ENCODE results near the gene KCNT2. TPM values are rescaled to one million over a fixed set of nuclear protein-coding genes. Genes with fewer than 3 reads are reported as not detected.
"Not testable (repeated sequence)": the region's sequence is repeated elsewhere in the genome, so short reads cannot be mapped to it uniquely, and the experiment has no call there.

The KCNT2 gene
- total and polyA plus RNA-seq, 5 donors from 2014 or later, result not detected

GRCh38 chr1:196510451-196510850 is 97.8 kb downstream of the KCNT2 start:
- Mint-ChIP-seq H3K4me3 (no peak overlapping the region), H3K27ac (no peak overlapping the region), H3K36me3 (no peaks in the 10 kb centered on the region), H3K9me3 (peaks cover 0 to 10% (median 0%) of the 10 kb centered on the region in 7 donors), H3K4me1 (no peaks in the 10 kb centered on the region), H3K27me3 (no peaks in the 10 kb centered on the region)
- no peak overlapping the region for H3K27ac ChIP-seq (ENCODE audit: insufficient read depth, low read length, poor library complexity, severe bottlenecking)
- no peaks in the 10 kb centered on the region for H3K4me1 ChIP-seq (ENCODE audit: control insufficient read depth, insufficient read depth, low read length, poor library complexity, severe bottlenecking)
- no peaks in the 10 kb centered on the region for H3K36me3 ChIP-seq (ENCODE audit: control insufficient read depth, insufficient read depth, low read length)
- DNase-seq (no peak), ATAC-seq (ENCODE audit: low read depth in 2 of 2) (no peak)
- no peak overlapping the region for H3K4me3 ChIP-seq (ENCODE audit: low read depth, low read length)
- no peaks in the 10 kb centered on the region for H3K9me3 ChIP-seq (ENCODE audit: control insufficient read depth in 2 of 2, low read length in 2 of 2)
- H3K27me3 ChIP-seq (ENCODE audit: control insufficient read depth, insufficient read depth, low read length), result no peaks in the 10 kb centered on the region

GRCh38 chr1:196504224-196504623 is 104.0 kb downstream of the KCNT2 start:
- not testable (repeated sequence) for DNase-seq; H3K27ac Mint-ChIP-seq; H3K9me3 ChIP-seq (ENCODE audit: control insufficient read depth in 2 of 2, low read length in 2 of 2); H3K27ac ChIP-seq (ENCODE audit: insufficient read depth, low read length, poor library complexity, severe bottlenecking); H3K4me1 Mint-ChIP-seq; H3K27me3 Mint-ChIP-seq; H3K9me3 Mint-ChIP-seq; H3K4me1 ChIP-seq (ENCODE audit: control insufficient read depth, insufficient read depth, low read length, poor library complexity, severe bottlenecking); H3K4me3 Mint-ChIP-seq; ATAC-seq (ENCODE audit: low read depth in 2 of 2); H3K36me3 ChIP-seq (ENCODE audit: control insufficient read depth, insufficient read depth, low read length); H3K4me3 ChIP-seq (ENCODE audit: low read depth, low read length); H3K36me3 Mint-ChIP-seq; H3K27me3 ChIP-seq (ENCODE audit: control insufficient read depth, insufficient read depth, low read length)

- Mint-ChIP-seq H3K27me3 (no peaks in the 10 kb centered on the region), H3K4me1 (no peaks in the 10 kb centered on the region), H3K9me3 (peaks cover 0 to 6% (median 1%) of the 10 kb centered on the region in 7 donors), H3K27ac (no peak overlapping the region), H3K36me3 (no peaks in the 10 kb centered on the region), H3K4me3 (no peak overlapping the region)
- no peak overlapping the region for H3K4me3 ChIP-seq (ENCODE audit: low read depth, low read length)
- H3K36me3 ChIP-seq (ENCODE audit: control insufficient read depth, insufficient read depth, low read length), result no peaks in the 10 kb centered on the region
- H3K27me3 ChIP-seq (ENCODE audit: control insufficient read depth, insufficient read depth, low read length), result no peaks in the 10 kb centered on the region
- H3K9me3 ChIP-seq (ENCODE audit: control insufficient read depth in 2 of 2, low read length in 2 of 2), result no peaks in the 10 kb centered on the region
- DNase-seq, result no peak
- no peak overlapping the region for H3K27ac ChIP-seq (ENCODE audit: insufficient read depth, low read length, poor library complexity, severe bottlenecking)
- ATAC-seq (ENCODE audit: low read depth in 2 of 2), result no peak
- H3K4me1 ChIP-seq (ENCODE audit: control insufficient read depth, insufficient read depth, low read length, poor library complexity, severe bottlenecking), result no peaks in the 10 kb centered on the region
Observed at GRCh38 chr1:196502437-196502836, 105.8 kb downstream of the KCNT2 start.

- Histone ChIP-seq H3K4me3 (ENCODE audit: low read depth, low read length) (no peak overlapping the region), H3K4me1 (ENCODE audit: control insufficient read depth, insufficient read depth, low read length, poor library complexity, severe bottlenecking) (no peaks in the 10 kb centered on the region), H3K27ac (ENCODE audit: insufficient read depth, low read length, poor library complexity, severe bottlenecking) (no peak overlapping the region), H3K9me3 (ENCODE audit: control insufficient read depth in 2 of 2, low read length in 2 of 2) (no peaks in the 10 kb centered on the region), H3K27me3 (ENCODE audit: control insufficient read depth, insufficient read depth, low read length) (no peaks in the 10 kb centered on the region), H3K36me3 (ENCODE audit: control insufficient read depth, insufficient read depth, low read length) (no peaks in the 10 kb centered on the region)
- H3K27me3 Mint-ChIP-seq, result no peaks in the 10 kb centered on the region
- H3K4me3 Mint-ChIP-seq, result no peak overlapping the region
- peaks cover 0 to 6% (median 1%) of the 10 kb centered on the region in 7 donors for H3K9me3 Mint-ChIP-seq
- no peaks in the 10 kb centered on the region for H3K4me1 Mint-ChIP-seq
- no peak for DNase-seq
- H3K36me3 Mint-ChIP-seq, result no peaks in the 10 kb centered on the region
- no peak overlapping the region for H3K27ac Mint-ChIP-seq
- no peak for ATAC-seq (ENCODE audit: low read depth in 2 of 2)
Observed at GRCh38 chr1:196501760-196502428, 106.3 kb downstream of the KCNT2 start.

GRCh38 chr1:196497817-196498216 is 110.4 kb downstream of the KCNT2 start:
- ATAC-seq (ENCODE audit: low read depth in 2 of 2), result no peak
- H3K36me3 ChIP-seq (ENCODE audit: control insufficient read depth, insufficient read depth, low read length), result no peaks in the 10 kb centered on the region
- no peaks in the 10 kb centered on the region for H3K36me3 Mint-ChIP-seq

GRCh38 chr1:196494766-196495165 is 113.5 kb downstream of the KCNT2 start:
- H3K27me3 Mint-ChIP-seq, result no peaks in the 10 kb centered on the region
- no peaks in the 10 kb centered on the region for H3K27me3 ChIP-seq (ENCODE audit: control insufficient read depth, insufficient read depth, low read length)

More at GRCh38 chr1:196497817-196498216, 110.4 kb downstream of the KCNT2 start:
- Histone ChIP-seq H3K9me3 (ENCODE audit: control insufficient read depth in 2 of 2, low read length in 2 of 2) (no peaks in the 10 kb centered on the region), H3K4me3 (ENCODE audit: low read depth, low read length) (no peak overlapping the region), H3K4me1 (ENCODE audit: control insufficient read depth, insufficient read depth, low read length, poor library complexity, severe bottlenecking) (no peaks in the 10 kb centered on the region), H3K27me3 (ENCODE audit: control insufficient read depth, insufficient read depth, low read length) (no peaks in the 10 kb centered on the region), H3K27ac (ENCODE audit: insufficient read depth, low read length, poor library complexity, severe bottlenecking) (no peak overlapping the region)
- H3K27ac Mint-ChIP-seq, result no peak overlapping the region
- no peak for DNase-seq
- no peaks in the 10 kb centered on the region for H3K27me3 Mint-ChIP-seq
- peaks cover 0 to 12% (median 1%) of the 10 kb centered on the region in 7 donors for H3K9me3 Mint-ChIP-seq
- H3K4me1 Mint-ChIP-seq, result no peaks in the 10 kb centered on the region
- no peak overlapping the region for H3K4me3 Mint-ChIP-seq

GRCh38 chr1:196493881-196494280 is 114.4 kb downstream of the KCNT2 start:
- DNase-seq, result no peak
- Mint-ChIP-seq H3K4me1 (no peaks in the 10 kb centered on the region), H3K36me3 (no peaks in the 10 kb centered on the region), H3K27ac (no peak overlapping the region), H3K9me3 (peaks cover 0 to 7% (median 0%) of the 10 kb centered on the region in 7 donors), H3K27me3 (no peaks in the 10 kb centered on the region), H3K4me3 (no peak overlapping the region)
- no peaks in the 10 kb centered on the region for H3K36me3 ChIP-seq (ENCODE audit: control insufficient read depth, insufficient read depth, low read length)
- no peak overlapping the region for H3K4me3 ChIP-seq (ENCODE audit: low read depth, low read length)
- no peaks in the 10 kb centered on the region for H3K27me3 ChIP-seq (ENCODE audit: control insufficient read depth, insufficient read depth, low read length)
- no peaks in the 10 kb centered on the region for H3K9me3 ChIP-seq (ENCODE audit: control insufficient read depth in 2 of 2, low read length in 2 of 2)
- no peak for ATAC-seq (ENCODE audit: low read depth in 2 of 2)
- H3K4me1 ChIP-seq (ENCODE audit: control insufficient read depth, insufficient read depth, low read length, poor library complexity, severe bottlenecking), result no peaks in the 10 kb centered on the region
- no peak overlapping the region for H3K27ac ChIP-seq (ENCODE audit: insufficient read depth, low read length, poor library complexity, severe bottlenecking)

More at GRCh38 chr1:196494766-196495165, 113.5 kb downstream of the KCNT2 start:
- ATAC-seq (ENCODE audit: low read depth in 2 of 2) (no peak), DNase-seq (no peak)
- Mint-ChIP-seq H3K27ac (no peak overlapping the region), H3K36me3 (no peaks in the 10 kb centered on the region), H3K9me3 (peaks cover 0 to 7% (median 0%) of the 10 kb centered on the region in 7 donors), H3K4me3 (no peak overlapping the region), H3K4me1 (no peaks in the 10 kb centered on the region)
- H3K36me3 ChIP-seq (ENCODE audit: control insufficient read depth, insufficient read depth, low read length), result no peaks in the 10 kb centered on the region
- no peaks in the 10 kb centered on the region for H3K4me1 ChIP-seq (ENCODE audit: control insufficient read depth, insufficient read depth, low read length, poor library complexity, severe bottlenecking)
- H3K4me3 ChIP-seq (ENCODE audit: low read depth, low read length), result no peak overlapping the region
- H3K27ac ChIP-seq (ENCODE audit: insufficient read depth, low read length, poor library complexity, severe bottlenecking), result no peak overlapping the region
- H3K9me3 ChIP-seq (ENCODE audit: control insufficient read depth in 2 of 2, low read length in 2 of 2), result no peaks in the 10 kb centered on the region

- no peaks in the 10 kb centered on the region for H3K4me1 ChIP-seq (ENCODE audit: control insufficient read depth, insufficient read depth, low read length, poor library complexity, severe bottlenecking)
- H3K36me3 Mint-ChIP-seq, result no peaks in the 10 kb centered on the region
- no peak for DNase-seq
- no peaks in the 10 kb centered on the region for H3K4me1 Mint-ChIP-seq
- H3K9me3 ChIP-seq (ENCODE audit: control insufficient read depth in 2 of 2, low read length in 2 of 2), result no peaks in the 10 kb centered on the region
- no peak for ATAC-seq (ENCODE audit: low read depth in 2 of 2)
- H3K27ac Mint-ChIP-seq, result no peak overlapping the region
- H3K27ac ChIP-seq (ENCODE audit: insufficient read depth, low read length, poor library complexity, severe bottlenecking), result no peak overlapping the region
- no peak overlapping the region for H3K4me3 ChIP-seq (ENCODE audit: low read depth, low read length)
- H3K4me3 Mint-ChIP-seq, result no peak overlapping the region
- H3K36me3 ChIP-seq (ENCODE audit: control insufficient read depth, insufficient read depth, low read length), result no peaks in the 10 kb centered on the region
- no peaks in the 10 kb centered on the region for H3K27me3 ChIP-seq (ENCODE audit: control insufficient read depth, insufficient read depth, low read length)
- peaks cover 0 to 10% (median 0%) of the 10 kb centered on the region in 7 donors for H3K9me3 Mint-ChIP-seq
- H3K27me3 Mint-ChIP-seq, result no peaks in the 10 kb centered on the region
Observed at GRCh38 chr1:196488579-196488978, 119.7 kb downstream of the KCNT2 start.
